H1 (cell line): ENCODE results near the gene HDDC3. TPM values are rescaled to one million over a fixed set of nuclear protein-coding genes. Genes with fewer than 3 reads are reported as not detected.

Experiments used
- CTCF ChIA-PET: fragments of 300-600 bp; sonication (Branson Sonifier 250); formaldehyde crosslinking; loops from one replicate; lab custom pipeline; 2021; ENCODE audit not compliant: partially characterized antibody; lab: Charles Lee
- POLR2A ChIA-PET: fragments of 300-600 bp; sonication (Branson Sonifier 250); formaldehyde crosslinking; loops from one replicate; lab custom pipeline; 2021; ENCODE audit warnings: inconsistent platforms; ENCODE audit not compliant: partially characterized antibody; lab: Charles Lee
- DNase-seq, 2 experiments: peaks; one replicate each; pipeline versions ENCODE4 v3.0.0 to v3.0.0-alpha.2; 2010 to 2022; ENCODE audit warnings: low spot score in 2 of 2, low read depth in 1 of 2, mixed read lengths in 1 of 2
- FAIRE-seq: peaks from 2 replicates; lab custom pipeline; 2011; peaks lifted over from hg19 to GRCh38; lab: Jason Lieb, UNC
- H2AFZ ChIP-seq: 2 replicates; pipeline ENCODE4 v1.8.1; 2012; ENCODE audit warnings: low read length, inconsistent platforms
- H2AK5ac ChIP-seq: 2 replicates; pipeline ENCODE4 v1.6.1; 2013; ENCODE audit warnings: low read depth, low read length
- H2BK120ac ChIP-seq: replicated peaks from 2 replicates; pipeline ENCODE3; 2013; ENCODE audit warnings: low read depth, low read length, inconsistent platforms
- H2BK12ac ChIP-seq: 2 replicates; pipeline ENCODE4 v1.6.1; 2013; ENCODE audit warnings: low read depth, low read length
- H2BK15ac ChIP-seq: 2 replicates; pipeline ENCODE4 v1.6.1; 2013; ENCODE audit warnings: low read length
- H2BK20ac ChIP-seq: 2 replicates; pipeline ENCODE4 v1.6.1; 2013; ENCODE audit warnings: low read length
- H2BK5ac ChIP-seq: 2 replicates; pipeline ENCODE4 v1.6.1; 2013; ENCODE audit warnings: low read depth, low read length
- H3K14ac ChIP-seq: 2 replicates; pipeline ENCODE4 v1.6.1; 2013; ENCODE audit warnings: inconsistent platforms; ENCODE audit not compliant: insufficient read length
- H3K18ac ChIP-seq: 2 replicates; pipeline ENCODE4 v1.6.1; 2013; ENCODE audit warnings: low read length; ENCODE audit errors: extremely low read depth
- H3K23ac ChIP-seq: 2 replicates; pipeline ENCODE4 v1.6.1; 2013; ENCODE audit warnings: inconsistent platforms; ENCODE audit not compliant: insufficient read length
- H3K23me2 ChIP-seq: 2 replicates; pipeline ENCODE4 v1.6.1; 2013; ENCODE audit warnings: low read depth, low read length
- H3K27ac ChIP-seq: 2 replicates; pipeline ENCODE4 v1.6.1; 2011; ENCODE audit warnings: low read depth, low read length, inconsistent platforms
- H3K27me3 ChIP-seq, 4 experiments: replicated peaks in 1 of 4; 1 replicate in 1 of 4; 2 replicates in 3 of 4; pipeline versions ENCODE4 v1.6.1 to v1.8.1; 2011 to 2013; ENCODE audit warnings: low read length in 3 of 4, mild to moderate bottlenecking in 3 of 4, inconsistent platforms in 2 of 4, mixed read lengths in 2 of 4, moderate library complexity in 1 of 4; ENCODE audit not compliant: control insufficient read depth in 3 of 4, insufficient read depth in 3 of 4; ENCODE audit errors: extremely low read depth in 1 of 4
- H3K36me3 ChIP-seq, 4 experiments: 2 replicates each; pipeline versions ENCODE4 v1.6.1 to v1.8.1; 2011 to 2013; ENCODE audit warnings: mild to moderate bottlenecking in 4 of 4, low read length in 3 of 4, moderate library complexity in 2 of 4, control low read depth in 1 of 4, inconsistent platforms in 1 of 4; ENCODE audit not compliant: insufficient read depth in 4 of 4, control insufficient read depth in 2 of 4
- H3K4ac ChIP-seq: replicated peaks from 2 replicates; pipeline ENCODE3; 2013; ENCODE audit warnings: low read length, low read depth, mixed read lengths, inconsistent platforms; ENCODE audit not compliant: insufficient read length
- H3K4me1 ChIP-seq, 4 experiments: replicated peaks in 1 of 4; 1 replicate in 1 of 4; 2 replicates in 3 of 4; pipeline versions ENCODE4 v1.6.1 to v1.8.1; 2011 to 2013; ENCODE audit warnings: low read length in 3 of 4, inconsistent platforms in 2 of 4, mixed read lengths in 1 of 4; ENCODE audit not compliant: insufficient read depth in 4 of 4, control insufficient read depth in 3 of 4
- H3K4me2 ChIP-seq, 2 experiments: 2 replicates each; pipeline versions ENCODE4 v1.6.1 to v1.8.1; 2011 to 2013; ENCODE audit warnings: low read depth in 2 of 2, low read length in 2 of 2, control low read depth in 1 of 2, inconsistent platforms in 1 of 2, mild to moderate bottlenecking in 1 of 2; ENCODE audit not compliant: insufficient read depth in 1 of 2
- H3K4me3 ChIP-seq, 4 experiments: fragments of 200-600, 300-600 bp in 1 of 4; sonication (generic), shearing (Covaris generic), sonication (Bioruptor Twin) in 1 of 4; 2 replicates each; pipeline versions ENCODE4 v1.5.1 to v1.8.1; 2011 to 2016; ENCODE audit warnings: low read length in 4 of 4, low read depth in 3 of 4, control low read depth in 2 of 4, inconsistent platforms in 2 of 4, mild to moderate bottlenecking in 2 of 4, mixed read lengths in 1 of 4, moderate library complexity in 1 of 4; ENCODE audit not compliant: insufficient read depth in 2 of 4; ENCODE audit errors: extremely low read depth in 1 of 4
- H3K56ac ChIP-seq: replicated peaks from 2 replicates; pipeline ENCODE3; 2013; ENCODE audit warnings: low read depth, mild to moderate bottlenecking, mixed read lengths, low read length, inconsistent platforms; ENCODE audit not compliant: insufficient read length
- H3K79me1 ChIP-seq: 2 replicates; pipeline ENCODE4 v1.6.1; 2013; ENCODE audit warnings: low read depth, low read length, control low read depth
- H3K79me2 ChIP-seq, 2 experiments: 2 replicates each; pipeline versions ENCODE4 v1.6.1 to v1.8.1; 2012 to 2013; ENCODE audit warnings: low read length in 2 of 2, mild to moderate bottlenecking in 2 of 2, inconsistent platforms in 1 of 2; ENCODE audit not compliant: insufficient read depth in 2 of 2, control insufficient read depth in 1 of 2
- H3K9ac ChIP-seq, 4 experiments: replicated peaks in 1 of 4; 1 replicate in 1 of 4; 2 replicates in 3 of 4; pipeline versions ENCODE4 v1.6.1 to v1.8.1; 2011 to 2013; ENCODE audit warnings: low read depth in 3 of 4, low read length in 3 of 4, control low read depth in 2 of 4, mild to moderate bottlenecking in 2 of 4, moderate library complexity in 2 of 4, inconsistent platforms in 1 of 4; ENCODE audit errors: extremely low read depth in 1 of 4
- H3K9me3 ChIP-seq, 2 experiments: 2 replicates each; pipeline versions ENCODE4 v1.6.1 to v1.8.1; 2012 to 2013; ENCODE audit warnings: mild to moderate bottlenecking in 2 of 2, moderate library complexity in 2 of 2, control low read depth in 1 of 2, inconsistent platforms in 1 of 2, low read depth in 1 of 2, low read length in 1 of 2, mixed read lengths in 1 of 2; ENCODE audit not compliant: insufficient read depth in 2 of 2
- H4K20me1 ChIP-seq, 2 experiments: replicated peaks in 1 of 2; 2 replicates each; pipeline versions ENCODE3 to v1.8.1; 2011 to 2013; ENCODE audit warnings: inconsistent platforms in 2 of 2, low read length in 2 of 2, mild to moderate bottlenecking in 1 of 2; ENCODE audit not compliant: insufficient read depth in 2 of 2, control insufficient read depth in 1 of 2
- H4K5ac ChIP-seq: 2 replicates; pipeline ENCODE4 v1.6.1; 2013; ENCODE audit warnings: low read length, low read depth, mixed read lengths, inconsistent platforms; ENCODE audit not compliant: insufficient read length
- H4K8ac ChIP-seq: 2 replicates; pipeline ENCODE4 v1.8.0; 2013; ENCODE audit warnings: mild to moderate bottlenecking, moderate library complexity, low read length, inconsistent platforms; ENCODE audit not compliant: insufficient read depth; ENCODE audit errors: extremely low read depth
- H4K91ac ChIP-seq: replicated peaks from 2 replicates; pipeline ENCODE3; 2013; ENCODE audit warnings: low read length, mixed read lengths, inconsistent platforms; ENCODE audit not compliant: insufficient read length
- GTF2F1 ChIP-seq: IDR thresholded peaks from 2 replicates; pipeline ENCODE4 v1.6.1; 2012; ENCODE audit warnings: low read depth, low read length, improper control_type of control experiment, borderline replicate concordance
- RAD21 ChIP-seq, 2 experiments: IDR thresholded peaks in 1 of 2; conservative IDR thresholded peaks in 1 of 2; 2 replicates each; pipeline ENCODE4 v1.6.1; 2011; ENCODE audit warnings: low read depth in 2 of 2, low read length in 2 of 2, improper control_type of control experiment in 1 of 2, inconsistent platforms in 1 of 2, mild to moderate bottlenecking in 1 of 2, moderate library complexity in 1 of 2
- SIRT6 ChIP-seq: IDR thresholded peaks from one replicate; pipeline ENCODE4 v1.7.1; 2012; ENCODE audit warnings: low read length, inconsistent platforms
- WGBS, 2 experiments: shearing (Covaris generic) in 1 of 2; methylation state at CpG; one replicate each; pipeline versions ENCODE4 v1.1.6 to v1.1.7; 2013 to 2015; ENCODE audit warnings: low lambda C conversion rate in 2 of 2, mixed read lengths in 2 of 2, inconsistent platforms in 1 of 2, low coverage in 1 of 2, missing lambda C conversion rate in 1 of 2; ENCODE audit not compliant: insufficient replicate concordance in 2 of 2, insufficient coverage in 1 of 2, insufficient read length in 1 of 2; ENCODE audit errors: extremely low coverage in 1 of 2, missing lambda C conversion rate in 1 of 2; 5-methylcytosine and 5-hydroxymethylcytosine counted together
- polyA plus RNA-seq, 7 experiments: library from polyadenylated mRNA; depleted of rRNA in 3 of 7; stranded (reverse) in 5 of 7; unstranded in 2 of 7; fragments of >200 nt in 5 of 7; fragments of 200-250 nt in 2 of 7; gene quantifications; 1 replicate in 5 of 7; 2 replicates in 1 of 7; 4 replicates in 1 of 7; pipeline versions ENCODE4 v1.2.1 to v1.2.3, GENCODE V29; 2011 to 2013; ENCODE audit warnings: missing spikeins in 2 of 7, mixed read lengths in 2 of 7
- total RNA-seq: library from RNA; stranded (reverse); fragmentation: NEBNext Ultra II Directional; extraction: Animal tissue kit (Norgen Biotek cat#: 25700); gene quantifications from 2 replicates; pipeline ENCODE4 v1.2.1, GENCODE V29; 2021
- TF ChIP-seq, protein P1 (sequence below), 3 experiments: IDR thresholded peaks; 1 replicate in 2 of 3; 2 replicates in 1 of 3; pipeline versions ENCODE4 v1.5.1 to v1.6.1; 2011; ENCODE audit warnings: low read length in 3 of 3, mild to moderate bottlenecking in 3 of 3, inconsistent platforms in 2 of 3, low read depth in 1 of 3, moderate library complexity in 1 of 3; ENCODE audit not compliant: insufficient read depth in 1 of 3; ENCODE audit errors: control extremely low read depth in 1 of 3

The HDDC3 gene
- total and polyA plus RNA-seq, 2 of the 8 experiments (the other 6 are each of a cell fraction or from before 2014, with no cell fraction given): 16.3 to 16.5 TPM

DNA sequence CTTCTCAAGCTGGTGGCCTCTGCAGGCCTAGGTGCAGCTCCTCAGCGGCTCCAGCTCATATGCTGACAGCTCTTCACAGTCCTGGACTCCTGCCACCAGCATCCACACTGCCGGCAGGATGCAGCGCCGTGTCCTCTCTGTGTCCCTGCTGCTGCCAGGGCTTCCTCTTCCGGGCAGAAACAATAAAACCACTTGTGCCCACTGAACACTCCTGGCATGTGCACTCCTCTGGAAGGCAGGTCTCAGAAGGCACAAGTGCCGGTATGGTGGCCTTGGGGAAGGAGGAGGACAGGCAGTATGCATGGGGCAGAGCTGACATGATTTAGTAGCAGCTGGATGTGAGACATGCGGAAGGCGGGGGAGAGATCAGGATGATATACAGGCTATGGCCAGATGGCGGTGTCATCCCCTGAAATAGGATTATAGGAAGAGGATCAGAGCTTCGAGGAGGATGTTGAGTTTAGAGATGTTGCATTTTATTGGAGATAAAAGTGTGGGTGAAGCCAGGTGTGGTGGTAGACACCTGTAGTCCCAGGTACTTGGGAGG lies 36.7 kb downstream of the HDDC3 start:
- H3K56ac ChIP-seq: no peak overlapping the region
- H4K91ac ChIP-seq: no peak overlapping the region
- no peak overlapping the region for H2AK5ac ChIP-seq
- H3K79me2 ChIP-seq: no peaks in the 10 kb centered on the region
- H3K9me3 ChIP-seq: no peaks in the 10 kb centered on the region
- H3K36me3 ChIP-seq: peaks cover 0 to 2% (median 0%) of the 10 kb centered on the region in 4 experiments; a peak in 2 of 8 replicates
- H3K27ac ChIP-seq: no peak overlapping the region
- no peak overlapping the region for H3K18ac ChIP-seq
- H3K4me1 ChIP-seq: no peaks in the 10 kb centered on the region; a peak in 1 of 7 replicates
- H3K4me3 ChIP-seq: no peak overlapping the region
- FAIRE-seq (no peak), DNase-seq (no peak)
- WGBS, 2 experiments: 90% methylated on average over 10 of the region's 10 CpGs; no CpG with 5 or more reads in 1 of the 2 experiments
- no peak overlapping the region for H3K14ac ChIP-seq
- H2BK15ac ChIP-seq: no peak overlapping the region
- H3K9ac ChIP-seq: no peak overlapping the region
- no peaks in the 10 kb centered on the region; a peak in 1 of 7 replicates for H3K27me3 ChIP-seq
- no peak for TF ChIP-seq SIRT6
- no peak for TF ChIP-seq GTF2F1
- TF ChIP-seq, protein P1, sequence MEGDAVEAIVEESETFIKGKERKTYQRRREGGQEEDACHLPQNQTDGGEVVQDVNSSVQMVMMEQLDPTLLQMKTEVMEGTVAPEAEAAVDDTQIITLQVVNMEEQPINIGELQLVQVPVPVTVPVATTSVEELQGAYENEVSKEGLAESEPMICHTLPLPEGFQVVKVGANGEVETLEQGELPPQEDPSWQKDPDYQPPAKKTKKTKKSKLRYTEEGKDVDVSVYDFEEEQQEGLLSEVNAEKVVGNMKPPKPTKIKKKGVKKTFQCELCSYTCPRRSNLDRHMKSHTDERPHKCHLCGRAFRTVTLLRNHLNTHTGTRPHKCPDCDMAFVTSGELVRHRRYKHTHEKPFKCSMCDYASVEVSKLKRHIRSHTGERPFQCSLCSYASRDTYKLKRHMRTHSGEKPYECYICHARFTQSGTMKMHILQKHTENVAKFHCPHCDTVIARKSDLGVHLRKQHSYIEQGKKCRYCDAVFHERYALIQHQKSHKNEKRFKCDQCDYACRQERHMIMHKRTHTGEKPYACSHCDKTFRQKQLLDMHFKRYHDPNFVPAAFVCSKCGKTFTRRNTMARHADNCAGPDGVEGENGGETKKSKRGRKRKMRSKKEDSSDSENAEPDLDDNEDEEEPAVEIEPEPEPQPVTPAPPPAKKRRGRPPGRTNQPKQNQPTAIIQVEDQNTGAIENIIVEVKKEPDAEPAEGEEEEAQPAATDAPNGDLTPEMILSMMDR (IDR thresholded peaks at IDR 0.05; ENCODE audit: control extremely low read depth in 1 of 3, insufficient read depth in 1 of 3, low read depth in 1 of 3, low read length in 3 of 3): peak in 2 of 3 experiments; percentile 19 to 43; a peak in 3 of 4 replicates
- TF ChIP-seq RAD21 (IDR thresholded peaks at IDR 0.05 in 1 of 2, conservative IDR thresholded peaks at IDR 0.05 in 1 of 2; ENCODE audit: low read depth in 2 of 2, low read length in 2 of 2): peak; percentile 11 to 23; a peak in 1 of 4 replicates
- POLR2A ChIA-PET: interaction anchor here (1.2 to 1.4 kb wide), 2 partner anchors 9 to 36 kb away, joined by 3 to 5 read pairs; no protein-coding TSS in a partner anchor
- H3K79me1 ChIP-seq: no peaks in the 10 kb centered on the region
- no peaks in the 10 kb centered on the region for H3K23me2 ChIP-seq
- no peak overlapping the region for H4K5ac ChIP-seq
- no peak overlapping the region for H3K4me2 ChIP-seq
- no peak overlapping the region for H3K23ac ChIP-seq
- H2BK120ac ChIP-seq: no peak overlapping the region
- H2BK20ac ChIP-seq: no peak overlapping the region
- H4K20me1 ChIP-seq: peaks cover 0 to under 1% of the 10 kb centered on the region in 2 experiments
- no peak overlapping the region for H3K4ac ChIP-seq
- no peak overlapping the region for H2AFZ ChIP-seq
- CTCF ChIA-PET: interaction anchor here (0.6 to 13.3 kb wide), 14 partner anchors 9 to 358 kb away, joined by 3 to 125 read pairs (median 6); partner anchors contain the start of genes FES, HDDC3, MAN2A2 and UNC45A
- no peak overlapping the region for H2BK5ac ChIP-seq
- no peak overlapping the region for H4K8ac ChIP-seq
- H2BK12ac ChIP-seq: no peak overlapping the region
